Activated CD4-positive, alpha-beta T cell treated with anti-CD3 and anti-CD28 coated beads, Interleukin-2, amount 50 U/mL, for 24 hours (primary cell): ENCODE measurements around the gene PCDH1.
"Not testable (repeated sequence)": the region's sequence is repeated elsewhere in the genome, so short reads cannot be mapped to it uniquely, and the experiment has no call there.

Experiments
- DNase-seq, 2 donors: peaks; one replicate each; pipeline ENCODE4 v3.0.0-alpha.2; 2020; ENCODE audit warnings: low read depth in 1 of 2, low spot score in 1 of 2

Gene PCDH1

DNA sequence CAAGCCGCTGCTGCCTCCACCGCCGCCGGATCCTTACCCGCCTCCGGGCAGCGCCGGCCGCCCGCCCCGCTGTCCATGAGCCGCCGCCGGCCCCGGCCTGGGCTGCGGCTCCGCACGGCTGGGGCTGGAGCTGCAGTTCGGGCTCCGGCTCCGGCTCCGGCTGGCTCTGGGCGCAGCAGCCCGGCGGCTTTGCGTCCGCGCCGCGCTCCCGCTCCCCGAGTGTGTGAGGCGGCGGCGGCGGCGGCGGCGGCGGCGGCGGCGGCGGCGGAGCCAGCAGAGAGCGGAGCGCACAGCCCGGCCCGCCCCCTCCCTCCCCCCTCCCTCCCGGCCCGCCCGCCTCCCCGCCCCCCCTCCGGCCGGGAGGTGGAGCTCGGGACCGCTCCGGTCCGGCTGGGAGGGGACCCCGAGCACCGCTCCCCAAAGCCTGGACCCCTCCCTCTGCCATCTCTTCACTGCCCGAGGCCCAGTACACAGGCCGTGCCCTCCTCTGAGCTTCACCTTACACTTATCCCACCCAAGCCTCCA, at the start of gene PCDH1:
Gene PCDH1 (minus strand): TSS at position 225 of the 525 bp plus-strand sequence. CDS start 148 bp downstream, at position 77.
- DNase-seq, result no peak

DNA sequence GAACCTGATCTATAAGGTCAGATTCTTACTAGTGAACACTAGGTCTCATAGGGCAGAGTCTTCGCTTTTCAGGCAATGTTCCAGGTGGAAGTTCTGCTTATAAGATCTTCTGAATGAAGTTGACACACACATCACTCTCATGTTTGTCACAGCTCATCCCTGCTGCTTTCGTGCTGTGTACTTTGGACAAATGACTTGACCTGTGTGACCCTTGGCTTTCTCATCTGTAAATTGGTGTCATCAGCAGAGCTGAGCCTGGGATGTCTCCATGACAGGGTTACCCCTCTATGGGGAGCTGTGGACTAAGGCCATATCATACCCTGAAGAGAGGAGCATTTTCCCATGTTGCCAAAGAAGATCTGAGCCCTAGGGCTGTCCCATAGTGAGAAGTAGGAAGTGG, 48.2 kb upstream of the PCDH1 start:
- no peak for DNase-seq

DNA sequence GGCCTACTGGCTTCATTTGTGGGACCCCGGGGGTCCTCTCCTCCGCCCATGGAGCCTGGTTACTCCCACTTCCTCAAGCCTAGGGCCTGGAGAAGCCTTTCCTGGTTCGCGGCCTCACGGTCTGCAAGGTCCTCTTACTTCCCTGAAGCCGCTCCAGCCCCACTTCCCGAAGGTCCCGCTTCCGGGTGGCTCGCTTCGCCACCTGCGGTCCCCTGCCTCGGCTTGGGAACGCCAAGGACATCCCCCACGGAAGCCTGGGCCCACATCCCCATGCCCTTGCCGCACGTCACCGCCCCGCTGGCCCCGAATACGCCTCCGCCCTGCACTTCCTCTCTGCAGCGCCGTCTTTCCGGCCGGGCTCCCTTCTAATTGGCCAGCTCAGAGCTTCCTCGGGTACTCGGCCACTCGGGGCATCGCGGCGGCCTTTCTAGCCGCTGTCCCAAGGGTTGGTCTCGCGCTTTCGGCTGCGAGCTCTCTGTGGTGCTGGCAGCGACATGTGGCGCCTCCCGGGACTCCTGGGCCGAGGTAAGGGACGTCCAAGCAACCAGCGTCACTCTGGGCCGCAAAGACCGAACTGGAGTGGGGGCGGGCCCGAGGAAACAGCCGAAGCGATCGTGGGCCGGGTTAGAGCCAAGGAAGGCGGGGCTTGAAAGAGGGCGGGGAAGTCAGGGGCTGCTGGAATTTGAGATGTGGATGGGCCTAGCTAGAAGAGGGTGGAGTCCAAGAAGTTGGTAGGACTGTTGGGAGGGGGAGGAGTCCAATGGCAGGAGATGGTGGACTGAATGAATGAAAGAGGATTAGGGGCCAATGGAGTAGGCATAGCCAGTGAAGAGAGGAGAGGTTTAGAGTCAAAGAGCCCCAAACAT, 45.5 kb upstream of the PCDH1 start, which contains the start of gene DELE1:
Gene DELE1 (plus strand): TSS at position 424 of the 866 bp plus-strand sequence. CDS start 71 bp downstream, at position 495.
- peak; percentile 82 to 95 for DNase-seq

DNA sequence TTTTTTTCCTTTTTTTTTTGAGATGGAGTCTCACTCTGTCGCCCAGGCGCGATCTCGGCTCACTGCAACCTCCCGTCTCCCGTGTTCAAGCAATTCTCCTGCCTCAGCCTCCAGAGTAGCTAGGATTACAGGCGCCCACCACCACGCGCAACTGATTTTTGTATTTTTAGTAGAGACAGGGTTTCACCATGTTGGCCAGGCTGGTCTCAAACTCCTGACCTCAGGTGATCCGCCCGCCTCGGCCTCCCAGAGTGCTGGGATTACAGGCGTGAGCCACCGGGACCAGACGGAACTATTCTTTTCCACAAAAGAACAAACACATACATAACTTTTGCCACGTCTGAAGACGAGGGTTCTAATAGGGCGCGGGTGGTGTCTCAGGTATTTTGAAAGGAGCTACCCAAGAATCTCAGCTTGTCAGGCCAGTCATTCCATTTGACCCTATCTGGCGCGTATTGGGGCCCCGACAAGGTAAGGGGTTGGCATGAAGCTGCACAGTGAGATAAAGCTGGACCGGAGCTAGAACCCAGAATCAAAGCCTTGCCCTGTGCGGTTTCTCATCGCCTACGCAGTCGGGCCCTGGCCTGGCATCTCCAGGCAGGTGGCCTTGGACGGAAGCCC, 44.7 kb upstream of the PCDH1 start:
- DNase-seq, result not testable (repeated sequence)

DNA sequence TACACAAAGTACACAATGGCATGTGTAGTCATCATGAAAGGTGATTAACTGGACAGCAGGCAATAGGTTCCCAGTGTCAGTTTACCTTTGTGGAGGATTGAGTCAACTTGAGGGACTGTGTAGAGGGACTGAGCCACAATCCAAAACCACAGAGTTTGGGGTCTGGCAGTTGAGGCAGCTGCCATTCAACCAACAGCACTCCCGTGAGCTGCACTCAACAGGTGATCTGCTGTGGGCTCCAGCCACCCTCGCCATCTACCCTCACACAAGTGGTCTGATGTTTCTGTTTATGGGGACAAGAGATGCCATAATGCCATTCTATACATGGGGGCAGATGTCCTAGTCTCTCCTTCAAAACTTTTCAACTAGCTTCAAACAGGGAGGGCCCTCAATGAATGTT, 42.6 kb upstream of the PCDH1 start:
- no peak for DNase-seq

DNA sequence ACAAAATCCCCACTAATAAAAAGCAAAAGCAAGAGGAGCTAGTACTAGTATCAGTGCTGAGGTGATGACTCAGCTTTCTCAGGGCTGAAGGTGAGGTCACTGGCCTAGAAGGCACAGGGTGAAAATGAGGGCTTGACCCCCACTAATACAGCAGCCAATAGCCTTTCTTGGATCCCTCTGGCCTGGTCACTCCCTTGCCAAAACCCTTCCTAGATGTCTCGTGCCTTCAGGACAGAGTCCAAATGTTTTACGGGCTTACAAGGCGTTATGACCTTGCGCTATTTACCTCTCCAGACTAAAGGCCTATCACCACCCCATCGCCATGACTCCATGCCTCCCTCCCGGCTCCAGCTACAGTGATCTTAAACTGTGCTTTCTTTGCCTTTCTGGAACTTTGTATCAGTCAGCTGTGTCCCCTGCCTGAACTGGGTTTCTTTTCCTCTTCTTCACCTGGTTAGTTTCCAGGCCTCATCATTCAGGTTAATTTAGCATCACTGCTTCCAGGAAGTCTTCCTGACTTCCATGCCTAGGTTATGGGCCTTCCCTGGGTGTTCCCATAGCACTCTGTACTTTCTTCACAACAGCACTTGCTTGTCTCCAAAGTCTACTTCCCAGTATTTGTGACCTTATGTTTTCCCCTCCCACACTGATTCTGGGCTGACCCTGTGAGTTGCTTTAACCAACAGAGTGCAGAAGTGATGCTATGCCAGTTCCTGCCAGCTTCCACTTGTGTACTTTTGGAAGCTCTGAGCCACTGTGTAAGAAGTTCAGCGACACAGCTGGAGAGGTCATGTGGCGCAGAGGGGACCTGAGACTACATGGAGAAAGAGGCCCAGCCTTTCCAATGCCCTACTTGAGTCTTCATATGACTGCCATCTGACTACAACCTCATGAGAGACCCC, 41.3 kb upstream of the PCDH1 start:
- no peak for DNase-seq

- DNase-seq, result no peak
Measured at GRCh38 chr5:141917760-141918159, 39.5 kb upstream of the PCDH1 start.

GRCh38 chr5:141916522-141916921, 38.3 kb upstream of the PCDH1 start:
- no peak for DNase-seq

DNA sequence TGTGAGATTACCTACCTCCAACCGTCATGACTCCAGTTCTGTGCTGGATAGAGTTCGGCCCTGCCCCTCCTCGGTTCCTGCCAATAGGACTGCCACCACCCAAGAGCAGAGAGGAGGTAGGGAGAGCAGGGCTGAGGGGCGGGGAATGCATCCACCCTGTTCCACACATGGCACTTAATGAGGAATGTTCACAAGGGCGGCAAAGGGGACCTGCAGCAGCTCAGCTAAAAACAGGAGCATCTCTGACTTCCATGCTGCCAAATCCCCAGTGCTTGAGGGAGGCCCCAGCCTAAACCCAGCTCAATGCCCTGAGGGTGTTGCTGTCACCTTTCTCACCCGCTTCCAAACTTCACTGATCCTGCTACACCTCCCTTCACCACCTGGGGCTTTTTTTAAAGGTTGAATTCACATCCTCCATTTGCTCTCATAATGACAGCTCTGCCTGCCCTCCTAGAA, 37.7 kb upstream of the PCDH1 start:
- no peak for DNase-seq

GRCh38 chr5:141914797-141915196, 36.6 kb upstream of the PCDH1 start:
- DNase-seq, result no peak

GRCh38 chr5:141914199-141914743, 36.1 kb upstream of the PCDH1 start:
- no peak for DNase-seq

DNA sequence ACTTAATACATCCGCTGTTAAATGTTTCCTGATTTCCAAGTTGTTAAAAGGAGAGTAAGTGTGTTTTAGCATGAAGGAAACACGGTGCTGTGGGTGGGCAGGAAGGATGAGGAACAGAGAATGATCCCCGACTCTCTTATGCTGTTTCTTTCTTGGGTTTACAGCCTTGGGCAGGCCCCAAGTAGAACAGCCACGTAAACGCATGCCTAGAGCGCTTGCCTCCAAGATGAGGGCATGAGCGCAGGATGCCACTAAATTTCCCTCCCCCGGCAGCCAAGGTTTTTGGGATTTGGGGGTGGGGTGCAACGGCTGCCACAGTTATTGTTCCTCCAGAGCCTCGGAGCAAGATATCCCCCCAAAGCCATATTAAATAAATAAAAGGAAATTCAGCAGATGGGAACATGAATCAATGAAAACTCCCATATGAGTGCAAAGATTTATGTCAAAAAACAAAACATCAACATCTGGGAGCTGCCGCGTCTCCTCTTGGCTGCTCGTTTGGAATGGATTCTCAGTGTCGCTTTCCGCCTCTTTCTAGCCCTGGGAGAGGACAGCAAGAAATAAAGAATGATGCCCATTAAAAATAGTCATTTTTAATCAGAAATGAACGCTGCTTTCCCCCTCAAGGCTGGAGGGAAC, 35.5 kb upstream of the PCDH1 start:
- DNase-seq, result no peak

DNA sequence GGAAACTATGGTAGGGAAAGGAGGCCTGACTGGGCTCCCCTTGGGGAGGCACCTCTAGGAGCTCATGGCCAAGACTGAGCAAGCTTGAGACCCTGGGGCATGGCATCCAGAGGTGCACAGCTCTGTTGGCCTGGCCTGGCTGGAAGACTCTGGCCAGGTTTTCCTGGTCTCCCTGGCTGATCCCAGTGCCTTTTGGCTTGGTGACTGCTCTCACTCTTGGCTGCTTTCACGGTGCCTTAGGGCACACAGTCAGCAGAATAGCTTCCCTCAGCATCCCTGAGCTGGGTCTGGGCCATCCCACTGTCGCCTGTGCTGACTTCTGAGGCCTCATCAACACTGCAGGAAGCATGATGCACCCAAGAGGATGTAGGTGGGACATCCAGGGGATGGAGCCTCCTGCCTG, 32.1 kb upstream of the PCDH1 start:
- DNase-seq, result no peak

GRCh38 chr5:141909212-141909611, 31.0 kb upstream of the PCDH1 start:
- no peak for DNase-seq

GRCh38 chr5:141908796-141909195, 30.6 kb upstream of the PCDH1 start:
- DNase-seq, result no peak

DNA sequence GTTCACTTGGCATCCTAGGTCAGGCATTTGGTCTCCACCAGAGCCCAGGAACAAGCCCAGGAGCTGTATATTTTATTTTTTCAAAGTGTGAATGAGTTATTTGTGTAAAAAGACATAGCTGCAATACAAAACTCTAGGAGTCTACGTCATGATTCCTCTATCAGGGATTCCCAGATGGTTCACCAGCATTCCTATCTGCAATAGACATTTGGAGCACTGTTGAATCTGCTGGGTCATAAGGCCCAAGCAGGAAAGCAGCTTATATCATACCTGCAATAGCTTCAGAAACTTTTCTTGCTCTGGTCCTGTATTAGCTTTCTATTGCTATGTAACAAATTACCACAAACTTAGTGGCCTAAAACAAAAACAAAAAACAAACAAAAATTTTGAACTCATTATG, 28.8 kb upstream of the PCDH1 start:
- no peak for DNase-seq

DNA sequence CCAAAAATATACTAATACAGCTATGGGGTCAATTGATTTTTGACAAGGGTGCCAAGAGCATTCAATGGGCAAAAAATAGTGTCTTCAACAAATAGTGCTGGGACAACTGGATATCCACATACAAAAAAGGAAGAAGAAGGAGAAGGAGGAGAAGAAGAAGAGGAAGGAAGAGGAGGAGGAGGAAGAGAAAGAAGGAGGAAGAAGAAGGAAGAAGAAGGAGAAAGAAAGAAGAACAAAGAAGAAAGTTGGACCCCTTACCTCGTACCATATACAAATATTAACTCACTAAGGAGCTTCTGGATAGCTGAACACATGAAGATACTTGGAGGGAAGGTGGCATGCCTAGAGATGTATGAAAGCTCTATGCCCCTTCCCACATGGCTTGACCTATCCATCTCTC, 28.3 kb upstream of the PCDH1 start:
- no peak for DNase-seq

DNA sequence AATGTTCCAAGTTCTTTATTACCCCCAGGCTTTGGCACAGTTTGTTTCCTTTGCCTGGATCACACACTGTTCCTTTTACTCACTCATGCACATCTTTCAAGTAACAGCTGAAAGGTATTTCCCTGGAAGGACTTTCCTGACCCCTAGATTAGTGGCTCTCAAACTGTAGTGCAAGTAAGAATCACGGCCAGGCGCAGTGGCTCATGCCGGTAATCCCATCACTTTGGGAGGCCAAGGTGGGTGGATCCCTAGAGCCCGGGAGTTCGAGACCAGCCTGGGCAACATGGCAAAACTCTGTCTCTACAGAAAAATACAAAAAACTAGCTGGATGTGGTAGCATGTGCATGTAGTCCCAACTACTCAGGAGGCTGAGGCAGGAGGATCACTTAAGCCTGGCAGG, 26.3 kb upstream of the PCDH1 start:
- DNase-seq, result no peak

DNA sequence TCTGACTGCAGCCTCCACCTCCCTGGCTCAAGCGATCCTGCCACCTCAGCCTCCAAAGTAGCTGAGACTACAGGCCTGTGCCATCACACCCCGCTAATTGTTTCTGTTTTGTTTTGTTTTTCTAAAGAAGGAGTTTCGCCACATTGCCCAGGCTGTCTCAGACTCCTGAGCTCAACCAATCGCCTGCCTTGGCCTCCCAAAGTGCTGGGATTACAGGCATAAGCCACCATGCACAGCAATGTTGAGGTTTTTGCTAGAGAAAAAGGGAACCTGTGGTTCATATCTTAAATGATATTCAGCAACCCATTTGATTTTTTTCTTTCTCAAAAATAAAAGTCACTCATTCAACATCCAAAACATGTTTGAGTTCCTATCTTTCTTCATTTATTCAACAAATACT, 25.1 kb upstream of the PCDH1 start:
- DNase-seq, result no peak
